Dedifferentiated amniotic fluid mesenchymal stem cell (primary cell): ENCODE data around the gene LLGL2.
"Not testable (repeated sequence)": the region's sequence is repeated elsewhere in the genome, so short reads cannot be mapped to it uniquely, and the experiment has no call there.

Source experiments
- DNase-seq: peaks from one replicate; pipeline ENCODE4 v3.0.0-alpha.2; 2016; ENCODE audit errors: extremely low spot score

Gene LLGL2

GRCh38 chr17:75590314-75590761 lies 64.8 kb downstream of the LLGL2 start:
- DNase-seq, result no peak

- DNase-seq, result no peak
These were observed 65.6 kb downstream of the LLGL2 start for GRCh38 chr17:75590849-75591721.

GRCh38 chr17:75591722-75592302 lies 66.3 kb downstream of the LLGL2 start:
- DNase-seq, result no peak

GRCh38 chr17:75592348-75593020 lies 67.0 kb downstream of the LLGL2 start:
- no peak for DNase-seq

GRCh38 chr17:75593430-75593829 lies 67.9 kb downstream of the LLGL2 start:
- not testable (repeated sequence) for DNase-seq

GRCh38 chr17:75594499-75595283 lies 69.2 kb downstream of the LLGL2 start:
- DNase-seq, result no peak

- no peak for DNase-seq
These were observed 69.9 kb downstream of the LLGL2 start for GRCh38 chr17:75595284-75595919.

- no peak for DNase-seq
These were observed 70.4 kb downstream of the LLGL2 start for GRCh38 chr17:75595920-75596313.

- no peak for DNase-seq
These were observed 71.0 kb downstream of the LLGL2 start for GRCh38 chr17:75596320-75597087.

GRCh38 chr17:75601057-75601987 lies 75.8 kb downstream of the LLGL2 start:
- no peak for DNase-seq

GRCh38 chr17:75602644-75603043 lies 77.1 kb downstream of the LLGL2 start:
- DNase-seq, result no peak

GRCh38 chr17:75603123-75603522 lies 77.6 kb downstream of the LLGL2 start:
- no peak for DNase-seq

- DNase-seq, result no peak
These were observed 78.7 kb downstream of the LLGL2 start for GRCh38 chr17:75604034-75604695.

GRCh38 chr17:75605790-75606189 lies 80.3 kb downstream of the LLGL2 start:
- DNase-seq, result no peak

GRCh38 chr17:75607086-75607485 lies 81.6 kb downstream of the LLGL2 start:
- no peak for DNase-seq

GRCh38 chr17:75610103-75610984 lies 84.8 kb downstream of the LLGL2 start:
- DNase-seq, result no peak

GRCh38 chr17:75611851-75612429 lies 86.4 kb downstream of the LLGL2 start:
- DNase-seq, result no peak
